DOHH2 (cell line): Measurements from ENCODE around the gene VPS26B.

Experiments used
- H3F3A ChIP-seq: fragments of 200-600 bp; sonication (generic), shearing (Covaris generic); 2 replicates; pipeline ENCODE4 v1.6.0; 2016; ENCODE audit warnings: antibody characterized with exemption, mild to moderate bottlenecking; ENCODE audit not compliant: control insufficient read depth, insufficient read depth
- H3K27ac ChIP-seq: fragments of 200-600 bp; sonication (generic); 2 replicates; pipeline ENCODE4 v1.5.1; 2014; ENCODE audit warnings: low read depth, mild to moderate bottlenecking, low read length, moderate library complexity
- H3K27me3 ChIP-seq: fragments of 200-600 bp; sonication (generic); 2 replicates; pipeline ENCODE4 v1.6.1; 2014; ENCODE audit warnings: mild to moderate bottlenecking, low read length, mixed read lengths; ENCODE audit not compliant: control insufficient read depth
- H3K36me3 ChIP-seq: fragments of 200-600 bp; sonication (generic); 2 replicates; pipeline ENCODE4 v1.6.1; 2014; ENCODE audit warnings: mild to moderate bottlenecking, low read length, moderate library complexity, mixed read lengths; ENCODE audit not compliant: control insufficient read depth
- H3K4me1 ChIP-seq: fragments of 200-600 bp; sonication (generic); 2 replicates; pipeline ENCODE4 v1.6.1; 2014; ENCODE audit warnings: mild to moderate bottlenecking, low read length, mixed read lengths; ENCODE audit not compliant: control insufficient read depth
- H3K4me2 ChIP-seq: fragments of 200-600 bp; sonication (generic); 2 replicates; pipeline ENCODE4 v1.6.0; 2014; ENCODE audit warnings: mild to moderate bottlenecking, low read length, moderate library complexity
- H3K4me3 ChIP-seq: fragments of 200-600 bp; sonication (generic); 2 replicates; pipeline ENCODE4 v1.5.1; 2014; ENCODE audit warnings: mild to moderate bottlenecking, low read length, mixed read lengths
- H3K79me2 ChIP-seq: fragments of 200-600 bp; sonication (generic); 2 replicates; pipeline ENCODE4 v1.6.1; 2014; ENCODE audit warnings: mild to moderate bottlenecking, low read length, mixed read lengths; ENCODE audit not compliant: control insufficient read depth
- H3K9me2 ChIP-seq: fragments of 200-600 bp; sonication (generic); replicated peaks from 2 replicates; pipeline ENCODE4 v1.6.1; 2014; ENCODE audit warnings: mild to moderate bottlenecking, low read length, mixed read lengths; ENCODE audit not compliant: control insufficient read depth
- H3K9me3 ChIP-seq: fragments of 200-600 bp; sonication (generic); 2 replicates; pipeline ENCODE4 v1.6.1; 2014; ENCODE audit warnings: antibody characterized with exemption, low read length, mixed read lengths; ENCODE audit not compliant: control insufficient read depth, insufficient read depth
- H4K20me1 ChIP-seq: fragments of 200-600 bp; sonication (generic); 2 replicates; pipeline ENCODE4 v1.6.0; 2014; ENCODE audit warnings: low read depth, mild to moderate bottlenecking, antibody characterized with exemption, low read length, moderate library complexity; ENCODE audit not compliant: control insufficient read depth, insufficient read depth
- CTCF ChIP-seq: fragments of 200-600 bp; sonication (generic); IDR thresholded peaks from one replicate; pipeline ENCODE4 v1.5.1; 2014; ENCODE audit warnings: antibody characterized with exemption, mild to moderate bottlenecking, low read depth, low read length; ENCODE audit not compliant: poor library complexity, severe bottlenecking
- EZH2phosphoT487 ChIP-seq: fragments of 200-600 bp; sonication (generic); IDR thresholded peaks from 2 replicates; pipeline ENCODE4 v1.6.1; 2017; ENCODE audit warnings: borderline replicate concordance, mild to moderate bottlenecking, antibody characterized with exemption, low read length, moderate library complexity, mixed read lengths

Gene VPS26B

GRCh38 chr11:134261626-134262488 lies 37.4 kb downstream of the VPS26B start:
- no peak overlapping the region for H3K4me3 ChIP-seq
- H4K20me1 ChIP-seq = 0 out of 2 replicates have a peak, but pooled peaks cover 3% of the 10 kb centered on the region
- H3K9me2 ChIP-seq = no peaks in the 10 kb centered on the region
- H3F3A ChIP-seq = no peaks in the 10 kb centered on the region
- no peaks in the 10 kb centered on the region for H3K79me2 ChIP-seq
- H3K27ac ChIP-seq = no peak overlapping the region
- H3K9me3 ChIP-seq = no peaks in the 10 kb centered on the region
- TF ChIP-seq EZH2phosphoT487 (no peak), CTCF (peak; percentile 71)
- no peaks in the 10 kb centered on the region; the same call in 1 of the 2 replicates for H3K27me3 ChIP-seq
- H3K36me3 ChIP-seq = peaks cover 21% of the 10 kb centered on the region
- H3K4me1 ChIP-seq = peaks cover 6% of the 10 kb centered on the region
- H3K4me2 ChIP-seq = no peak overlapping the region

- no peak for TF ChIP-seq CTCF
- no peak for TF ChIP-seq EZH2phosphoT487
- H3K27ac ChIP-seq = no peak overlapping the region
- no peaks in the 10 kb centered on the region for H3K9me3 ChIP-seq
- H3K4me3 ChIP-seq = no peak overlapping the region
- no peaks in the 10 kb centered on the region for H3K79me2 ChIP-seq
- peaks cover 8% of the 10 kb centered on the region for H3K36me3 ChIP-seq
- peaks cover 5% of the 10 kb centered on the region for H3K4me1 ChIP-seq
- no peaks in the 10 kb centered on the region for H4K20me1 ChIP-seq
- H3K4me2 ChIP-seq = no peak overlapping the region
- H3K27me3 ChIP-seq = no peaks in the 10 kb centered on the region; the same call in 1 of the 2 replicates
- H3F3A ChIP-seq = no peaks in the 10 kb centered on the region
- no peaks in the 10 kb centered on the region for H3K9me2 ChIP-seq
Measured at GRCh38 chr11:134264966-134265764, 40.7 kb downstream of the VPS26B start.

GRCh38 chr11:134266440-134266839 lies 42.0 kb downstream of the VPS26B start:
- Histone ChIP-seq H3K4me3 (no peak overlapping the region), H3K9me3 (no peaks in the 10 kb centered on the region), H3F3A (no peaks in the 10 kb centered on the region), H3K27me3 (no peaks in the 10 kb centered on the region; the same call in 1 of the 2 replicates), H4K20me1 (no peaks in the 10 kb centered on the region), H3K79me2 (no peaks in the 10 kb centered on the region), H3K36me3 (peaks cover 7% of the 10 kb centered on the region), H3K4me2 (no peak overlapping the region), H3K27ac (no peak overlapping the region), H3K4me1 (no peaks in the 10 kb centered on the region), H3K9me2 (no peaks in the 10 kb centered on the region)
- TF ChIP-seq CTCF (no peak), EZH2phosphoT487 (no peak)
